GM12873 (cell line): ENCODE measurements around the gene NKD2.

Source experiments
- CTCF ChIP-seq: IDR thresholded peaks from 2 replicates; pipeline ENCODE4 v1.5.1; 2012; ENCODE audit warnings: low read depth, mild to moderate bottlenecking, moderate library complexity, low read length, control low read depth; ENCODE audit not compliant: insufficient read depth; ENCODE audit errors: missing control alignments

NKD2 gene

GRCh38 chr5:1074226-1074625 lies 65.6 kb downstream of the NKD2 start:
- no peak for TF ChIP-seq CTCF

GRCh38 chr5:1074816-1075554 lies 66.4 kb downstream of the NKD2 start:
- TF ChIP-seq CTCF: no peak

- TF ChIP-seq CTCF: no peak
Observed at GRCh38 chr5:1075555-1075881, 66.9 kb downstream of the NKD2 start.

- TF ChIP-seq CTCF: no peak
Observed at GRCh38 chr5:1075931-1076330, 67.3 kb downstream of the NKD2 start.

- no peak for TF ChIP-seq CTCF
Observed at GRCh38 chr5:1076406-1076805, 67.8 kb downstream of the NKD2 start.

GRCh38 chr5:1077026-1077425 lies 68.4 kb downstream of the NKD2 start:
- TF ChIP-seq CTCF: no peak

- TF ChIP-seq CTCF: no peak
Observed at GRCh38 chr5:1077491-1078020, 69.0 kb downstream of the NKD2 start.
